IPS-18a (cell line): ENCODE measurements around the gene LAD1.

Experiments used
- H3K27ac ChIP-seq: one replicate; pipeline ENCODE4 v1.5.1; 2013; ENCODE audit warnings: low read length
- H3K27me3 ChIP-seq: one replicate; pipeline ENCODE4 v1.6.1; 2013; ENCODE audit warnings: mild to moderate bottlenecking, low read length; ENCODE audit not compliant: control insufficient read depth, insufficient read depth
- H3K36me3 ChIP-seq: one replicate; pipeline ENCODE4 v1.6.1; 2013; ENCODE audit warnings: low read depth, low read length; ENCODE audit not compliant: control insufficient read depth
- H3K4me1 ChIP-seq: one replicate; pipeline ENCODE4 v1.6.1; 2013; ENCODE audit warnings: low read depth, low read length; ENCODE audit not compliant: control insufficient read depth
- H3K4me3 ChIP-seq: one replicate; pipeline ENCODE4 v1.5.1; 2013; ENCODE audit warnings: low read length
- H3K9ac ChIP-seq: one replicate; pipeline ENCODE4 v1.6.1; 2013; ENCODE audit warnings: mild to moderate bottlenecking, low read length, moderate library complexity
- H3K9me3 ChIP-seq: one replicate; pipeline ENCODE4 v1.6.1; 2013; ENCODE audit warnings: low read depth, low read length; ENCODE audit not compliant: control insufficient read depth

LAD1 gene

DNA sequence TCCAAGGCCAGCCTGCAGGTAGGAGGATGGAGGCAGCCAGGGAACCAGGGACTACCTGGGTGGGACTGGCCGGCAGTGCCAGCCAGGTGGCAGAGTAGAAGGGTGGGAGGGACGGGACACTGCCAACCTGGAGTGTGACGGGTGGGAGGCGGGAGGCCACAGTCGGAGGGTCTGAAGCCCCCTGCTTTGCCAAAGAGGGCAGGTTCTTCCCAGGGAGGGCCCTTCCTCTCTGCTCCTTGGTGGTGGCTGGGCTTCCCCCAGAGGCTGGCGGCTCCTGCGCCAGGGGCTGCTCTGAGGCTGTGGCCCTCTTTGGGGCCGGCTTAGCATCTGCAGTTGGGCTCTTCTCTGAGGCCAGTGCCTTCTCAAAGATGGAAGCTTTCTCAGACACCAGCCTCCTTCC lies 12.9 kb downstream of the LAD1 start:
- H3K4me3 ChIP-seq = no peak overlapping the region
- no peak overlapping the region for H3K27ac ChIP-seq
- H3K27me3 ChIP-seq = no peaks in the 10 kb centered on the region
- no peaks in the 10 kb centered on the region for H3K4me1 ChIP-seq
- H3K36me3 ChIP-seq = peaks cover 3% of the 10 kb centered on the region
- no peak overlapping the region for H3K9ac ChIP-seq
- no peaks in the 10 kb centered on the region for H3K9me3 ChIP-seq

GRCh38 chr1:201385299-201385891 lies 13.7 kb downstream of the LAD1 start:
- Histone ChIP-seq H3K27ac (no peak overlapping the region), H3K27me3 (no peaks in the 10 kb centered on the region), H3K9ac (no peak overlapping the region), H3K9me3 (no peaks in the 10 kb centered on the region), H3K4me3 (no peak overlapping the region), H3K4me1 (no peaks in the 10 kb centered on the region), H3K36me3 (peaks cover 3% of the 10 kb centered on the region)

DNA sequence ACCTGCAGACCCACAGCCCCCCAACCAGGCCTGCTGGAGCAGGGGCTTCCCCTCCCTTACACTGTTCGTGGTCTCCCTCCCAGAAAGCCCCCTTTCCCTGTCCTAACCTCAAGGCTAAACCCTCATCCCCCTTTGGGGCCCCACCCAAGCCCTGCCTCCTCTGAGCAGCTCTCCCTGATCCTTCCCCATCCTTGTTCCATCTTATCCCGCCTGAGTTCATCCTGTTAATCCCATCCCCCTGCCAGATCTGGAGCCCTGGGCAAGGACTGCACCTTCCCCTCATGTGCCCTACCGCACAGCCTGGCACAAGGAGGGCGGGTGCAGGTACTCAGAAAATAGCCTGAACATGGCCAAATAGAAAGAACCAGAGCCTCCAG lies 14.7 kb downstream of the LAD1 start:
- Histone ChIP-seq H3K27ac (no peak overlapping the region), H3K4me3 (no peak overlapping the region), H3K27me3 (no peaks in the 10 kb centered on the region)

GRCh38 chr1:201383647-201384405 lies 15.3 kb downstream of the LAD1 start:
- Histone ChIP-seq H3K9ac (no peak overlapping the region), H3K4me3 (no peak overlapping the region), H3K27me3 (no peaks in the 10 kb centered on the region), H3K27ac (no peak overlapping the region), H3K9me3 (no peaks in the 10 kb centered on the region), H3K4me1 (no peaks in the 10 kb centered on the region), H3K36me3 (peaks cover 3% of the 10 kb centered on the region)

More for the DNA sequence above, 14.7 kb downstream of the LAD1 start:
- H3K9ac ChIP-seq = no peak overlapping the region
- H3K9me3 ChIP-seq = no peaks in the 10 kb centered on the region
- H3K36me3 ChIP-seq = peaks cover 3% of the 10 kb centered on the region
- H3K4me1 ChIP-seq = no peaks in the 10 kb centered on the region

DNA sequence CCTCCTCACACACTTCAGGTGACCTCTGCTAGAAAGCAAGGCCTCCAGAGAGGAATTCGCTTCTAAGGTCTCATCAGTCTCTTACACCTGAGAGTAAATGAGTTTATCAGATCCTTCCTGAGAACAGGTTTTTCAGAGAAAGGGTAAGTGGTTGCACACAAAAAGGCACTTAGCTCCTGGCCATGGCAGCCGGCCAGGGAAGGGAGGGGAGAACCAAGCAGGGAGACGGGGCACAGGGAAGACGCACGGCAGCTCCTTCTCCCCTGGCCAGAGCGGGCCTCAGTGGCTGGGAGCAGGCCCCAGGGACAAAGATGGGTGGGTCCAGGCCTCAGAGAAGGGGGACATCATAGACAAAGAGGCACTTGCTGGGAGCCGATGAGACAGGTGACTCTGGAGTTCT lies 18.0 kb downstream of the LAD1 start:
- H3K9ac ChIP-seq = no peak overlapping the region
- no peak overlapping the region for H3K27ac ChIP-seq
- H3K36me3 ChIP-seq = no peaks in the 10 kb centered on the region
- no peak overlapping the region for H3K4me3 ChIP-seq
- H3K9me3 ChIP-seq = no peaks in the 10 kb centered on the region
- H3K27me3 ChIP-seq = no peaks in the 10 kb centered on the region
- H3K4me1 ChIP-seq = peaks cover 9% of the 10 kb centered on the region

- H3K9ac ChIP-seq = no peak overlapping the region
- no peaks in the 10 kb centered on the region for H3K9me3 ChIP-seq
- H3K36me3 ChIP-seq = no peaks in the 10 kb centered on the region
- no peak overlapping the region for H3K27ac ChIP-seq
- peaks cover 22% of the 10 kb centered on the region for H3K4me1 ChIP-seq
- no peaks in the 10 kb centered on the region for H3K27me3 ChIP-seq
- H3K4me3 ChIP-seq = no peak overlapping the region
Observed at GRCh38 chr1:201379733-201380242, 19.3 kb downstream of the LAD1 start.

DNA sequence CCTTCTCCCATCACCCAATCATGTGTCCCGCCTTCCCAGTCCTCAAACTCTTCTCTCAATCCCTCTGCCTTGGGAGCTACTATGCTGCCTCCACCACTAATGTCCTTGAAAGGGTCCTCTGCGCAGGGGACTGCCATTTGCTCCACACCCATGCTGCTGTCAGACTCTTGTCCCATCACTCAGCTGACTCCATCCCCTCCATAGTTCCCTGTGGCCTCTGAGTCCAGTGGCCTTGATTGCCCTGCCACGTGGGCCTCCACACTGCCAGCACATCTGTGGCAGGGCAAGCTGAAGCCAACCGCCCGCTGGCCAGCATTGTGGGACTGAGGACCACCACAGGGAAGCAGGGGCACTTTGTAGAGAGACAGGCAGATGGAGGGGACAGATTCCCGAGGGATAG lies 20.3 kb downstream of the LAD1 start:
- Histone ChIP-seq H3K27ac (no peak overlapping the region), H3K36me3 (no peaks in the 10 kb centered on the region), H3K4me1 (peaks cover 31% of the 10 kb centered on the region), H3K4me3 (no peak overlapping the region), H3K27me3 (no peaks in the 10 kb centered on the region), H3K9me3 (no peaks in the 10 kb centered on the region), H3K9ac (no peak overlapping the region)

- Histone ChIP-seq H3K4me1 (peaks cover 31% of the 10 kb centered on the region), H3K36me3 (no peaks in the 10 kb centered on the region), H3K4me3 (peak within 1 kb of the TSS; percentile 43), H3K9ac (peak within 1 kb of the TSS; percentile 41), H3K27me3 (no peaks in the 10 kb centered on the region), H3K27ac (peak within 1 kb of the TSS; percentile 76), H3K9me3 (no peaks in the 10 kb centered on the region)
Observed at GRCh38 chr1:201377611-201378092, 21.5 kb downstream of the LAD1 start, which contains the start of gene TNNT2. TSS of gene TNNT2 (minus strand) at chr1:201377680. CDS start at chr1:201373254, 4,426 bp downstream.

DNA sequence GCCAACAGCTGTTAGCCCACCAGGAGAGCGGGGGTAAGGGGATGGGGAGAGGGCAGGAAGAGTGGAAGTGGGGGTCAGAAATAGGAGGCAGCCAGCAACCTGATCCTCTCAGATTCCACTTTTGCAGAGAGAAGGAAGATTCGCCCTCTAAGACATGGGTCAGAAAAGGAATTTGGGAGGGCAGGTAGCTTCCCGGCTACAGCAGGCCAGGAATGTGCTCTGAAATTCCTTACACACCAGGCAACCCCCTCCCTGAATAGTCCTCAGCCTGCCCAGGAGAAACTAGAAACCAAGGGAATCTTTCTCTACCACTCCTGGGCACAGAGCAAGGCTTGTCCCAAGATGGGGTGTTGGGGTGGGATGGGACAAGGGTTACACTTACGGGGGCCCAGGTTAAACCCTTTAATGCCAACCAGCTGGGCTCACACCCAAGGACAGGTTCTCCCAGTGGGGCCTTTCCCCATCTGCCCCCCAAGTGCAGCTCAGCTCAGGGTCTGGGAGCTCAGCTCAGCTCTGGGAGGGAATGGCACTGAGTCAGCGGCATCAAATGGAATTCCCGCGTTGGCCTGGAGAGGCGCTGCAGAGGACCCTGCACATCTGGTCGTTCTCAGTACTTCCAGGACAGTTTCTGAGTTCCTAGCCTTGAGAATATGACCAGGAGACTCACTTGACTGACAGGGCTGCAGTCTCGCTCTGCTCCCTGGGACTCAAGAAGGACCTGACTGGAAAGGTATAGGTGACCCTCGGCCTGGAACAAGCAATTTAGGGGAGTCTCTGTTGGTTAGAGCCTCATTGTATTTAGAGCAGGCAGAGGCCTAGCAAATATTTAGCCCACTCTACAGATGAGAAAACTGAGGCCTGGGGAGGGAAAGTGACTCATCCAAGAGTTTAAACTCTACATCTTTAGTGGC lies 22.4 kb downstream of the LAD1 start:
- Histone ChIP-seq H3K36me3 (no peaks in the 10 kb centered on the region), H3K9ac (peak overlapping the region; percentile 41), H3K27me3 (no peaks in the 10 kb centered on the region), H3K27ac (peak overlapping the region; percentile 76), H3K4me1 (peaks cover 31% of the 10 kb centered on the region), H3K9me3 (no peaks in the 10 kb centered on the region), H3K4me3 (peak overlapping the region; percentile 43)

- Histone ChIP-seq H3K9ac (peak overlapping the region; percentile 41), H3K9me3 (no peaks in the 10 kb centered on the region), H3K4me3 (peak overlapping the region; percentile 17), H3K4me1 (peaks cover 31% of the 10 kb centered on the region), H3K36me3 (no peaks in the 10 kb centered on the region), H3K27ac (peak overlapping the region; percentile 76), H3K27me3 (no peaks in the 10 kb centered on the region)
Observed at GRCh38 chr1:201376107-201376463, 23.0 kb downstream of the LAD1 start.

DNA sequence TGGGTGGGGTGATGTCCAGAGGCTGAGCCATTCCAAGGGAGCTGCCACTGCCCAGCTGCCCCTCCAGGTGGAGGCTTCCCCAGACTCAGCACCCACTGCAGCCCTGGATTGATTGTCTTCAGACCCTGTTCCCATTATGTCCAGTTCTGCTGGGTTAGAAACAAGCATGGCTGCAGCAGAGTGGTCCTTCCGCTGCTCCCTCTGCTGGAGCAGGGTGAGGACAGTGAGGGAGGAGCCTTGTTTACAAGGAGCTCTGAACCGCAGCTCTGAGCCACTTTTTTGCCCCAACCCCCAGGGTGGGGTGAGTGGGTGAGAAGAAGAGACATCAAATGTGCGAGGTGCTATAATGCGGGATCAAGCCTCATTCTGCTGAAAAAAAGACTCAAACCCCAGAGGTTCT lies 24.0 kb downstream of the LAD1 start:
- Histone ChIP-seq H3K4me3 (no peak overlapping the region), H3K36me3 (no peaks in the 10 kb centered on the region), H3K9ac (no peak overlapping the region), H3K9me3 (no peaks in the 10 kb centered on the region), H3K4me1 (peaks cover 31% of the 10 kb centered on the region), H3K27me3 (no peaks in the 10 kb centered on the region), H3K27ac (no peak overlapping the region)
